GM18907 (cell line): ENCODE measurements around the gene NBAS.
"Not testable (repeated sequence)": the region's sequence is repeated elsewhere in the genome, so short reads cannot be mapped to it uniquely, and the experiment has no call there.

Experiments used
- ATAC-seq: cut with Tn5 transposase; IDR thresholded peaks from one replicate; pipeline ENCODE4 v1.9.1; 2021; ENCODE audit warnings: mild to moderate bottlenecking, moderate library complexity; ENCODE audit not compliant: unreplicated experiment

Gene NBAS

DNA sequence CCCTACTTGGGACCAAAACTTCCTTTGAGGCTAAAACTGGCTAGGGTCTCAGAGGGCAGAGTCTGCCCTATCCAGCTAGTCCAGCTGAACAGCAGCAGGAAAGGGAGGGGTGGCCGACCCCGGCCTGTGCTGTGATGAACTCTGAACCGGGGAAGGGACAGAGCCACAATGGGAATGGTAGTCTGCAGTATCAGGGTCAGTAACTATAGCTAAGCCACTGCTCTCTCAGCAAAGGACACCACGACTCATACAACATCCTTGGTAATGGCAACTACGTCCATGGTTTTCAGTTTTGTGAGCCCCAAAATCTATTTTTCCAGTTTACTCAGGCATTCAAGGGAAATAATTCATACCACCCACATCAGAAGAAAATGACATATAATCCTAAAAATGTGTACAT is 75.2 kb downstream of the NBAS start:
- no peak for ATAC-seq

DNA sequence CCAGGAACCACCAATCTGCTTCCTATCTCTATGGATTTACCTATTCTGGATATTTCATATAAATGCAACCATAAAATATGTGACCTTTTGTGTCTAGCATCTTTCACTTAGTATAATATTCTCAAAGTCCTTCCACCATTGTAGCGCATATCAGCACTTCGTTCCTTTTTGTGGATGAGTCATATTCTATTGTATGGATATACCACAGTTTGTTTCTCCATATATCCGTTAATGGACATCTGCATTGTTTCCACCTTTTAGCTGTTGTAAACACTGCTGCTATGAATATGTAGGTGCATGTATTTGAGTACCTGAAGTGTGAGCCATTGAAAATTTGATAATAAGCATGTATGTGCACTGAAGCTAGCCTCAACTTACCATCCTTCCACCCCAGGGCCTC is 80.1 kb downstream of the NBAS start:
- no peak for ATAC-seq

DNA sequence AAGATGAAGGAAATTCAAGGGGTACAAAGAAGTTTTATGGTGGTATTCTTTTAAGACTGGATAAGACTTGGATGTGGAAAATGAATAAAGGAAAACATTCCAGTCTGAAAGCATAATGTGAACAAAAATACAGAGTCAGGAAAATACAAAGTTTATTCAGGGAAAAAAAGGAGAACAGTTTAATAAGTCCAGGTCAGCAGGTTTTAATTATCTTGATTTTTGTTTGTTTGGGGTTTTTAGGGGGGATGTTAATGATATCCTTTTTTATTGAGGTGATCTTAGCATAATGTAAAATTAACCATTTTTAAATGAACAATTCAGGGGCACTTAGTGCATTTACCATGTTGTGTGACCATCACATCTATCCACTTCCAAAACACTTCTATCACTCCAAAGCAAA is 80.6 kb downstream of the NBAS start:
- no peak for ATAC-seq

DNA sequence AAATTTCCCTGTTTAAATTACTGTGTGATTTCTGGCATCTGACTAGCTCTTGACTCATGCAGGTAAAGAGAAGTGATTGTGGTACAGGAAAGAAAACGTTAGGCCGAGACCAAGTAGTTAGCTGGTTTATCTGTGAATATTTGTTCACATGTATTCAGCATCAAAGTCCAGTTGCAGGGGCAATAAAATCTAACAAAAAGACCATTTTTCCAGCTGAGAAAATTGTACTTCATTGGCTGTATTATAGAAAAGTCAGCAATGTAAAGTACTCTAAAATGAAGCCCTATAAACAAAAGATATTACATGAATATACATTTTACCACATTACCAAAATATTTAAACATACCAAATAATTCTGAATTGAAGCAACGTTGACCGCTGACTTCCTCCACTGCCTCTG is 88.3 kb downstream of the NBAS start:
- no peak for ATAC-seq

DNA sequence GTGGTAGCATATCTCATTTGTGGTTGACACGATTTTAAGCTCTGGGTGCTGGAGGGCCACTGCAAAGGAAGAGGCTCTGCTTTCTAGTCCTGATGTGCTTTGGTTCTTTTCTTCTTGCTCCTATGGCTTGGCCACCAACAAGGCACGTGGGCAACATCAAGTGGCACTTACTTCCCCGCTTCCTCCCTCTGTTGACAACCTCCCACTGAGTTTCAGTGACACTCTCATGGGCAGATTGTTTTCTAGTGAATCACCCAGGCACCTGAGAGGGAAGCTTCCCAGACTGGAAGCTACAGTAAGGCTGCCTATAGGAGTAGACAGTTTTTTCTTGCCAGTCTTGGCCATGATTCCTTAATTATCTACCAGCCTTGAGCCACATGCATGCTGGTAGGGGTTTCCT is 89.0 kb downstream of the NBAS start:
- no peak for ATAC-seq

DNA sequence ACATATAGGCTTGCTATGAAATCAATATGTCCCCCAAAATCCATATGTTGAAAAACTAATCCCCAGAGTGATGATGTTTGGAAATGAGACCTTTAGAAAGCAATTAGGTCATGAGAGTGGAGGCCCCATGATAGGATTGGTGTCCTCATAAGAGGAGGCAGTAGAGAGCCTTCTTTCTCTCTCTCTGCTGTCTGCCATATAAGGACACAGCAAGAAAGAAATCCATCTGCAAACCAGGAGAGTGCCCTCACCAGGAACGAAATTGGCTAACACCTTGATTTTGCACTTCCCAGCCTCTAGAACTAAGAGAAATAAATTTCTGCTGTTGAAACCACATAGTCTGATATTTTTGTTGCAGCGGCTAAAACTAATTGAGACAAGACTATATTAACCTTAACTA is 89.5 kb downstream of the NBAS start:
- no peak for ATAC-seq

DNA sequence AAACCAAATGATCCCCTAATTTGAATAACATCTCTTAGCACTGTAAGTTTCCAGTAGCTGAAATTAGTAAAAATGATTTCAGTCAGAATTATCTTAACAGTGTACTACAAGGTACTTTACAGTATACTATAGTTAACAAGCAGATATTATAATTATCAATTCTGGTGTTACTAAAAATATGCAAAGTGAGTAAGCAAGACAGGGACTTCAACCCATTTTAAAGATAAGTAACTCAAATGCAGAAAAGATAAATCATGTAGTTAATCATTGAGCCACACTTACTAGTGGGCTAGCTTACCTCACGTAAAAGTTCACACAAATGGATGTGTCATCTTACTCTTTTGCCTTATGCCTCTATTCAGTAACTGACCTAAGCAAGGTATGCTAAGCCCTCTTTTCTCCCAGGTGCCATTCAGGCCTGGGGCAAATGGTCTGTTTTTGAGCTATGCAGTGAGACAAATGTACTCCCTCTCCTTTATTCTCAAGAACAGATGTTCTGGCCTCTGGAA is 101.0 kb downstream of the NBAS start:
- ATAC-seq, result no peak

DNA sequence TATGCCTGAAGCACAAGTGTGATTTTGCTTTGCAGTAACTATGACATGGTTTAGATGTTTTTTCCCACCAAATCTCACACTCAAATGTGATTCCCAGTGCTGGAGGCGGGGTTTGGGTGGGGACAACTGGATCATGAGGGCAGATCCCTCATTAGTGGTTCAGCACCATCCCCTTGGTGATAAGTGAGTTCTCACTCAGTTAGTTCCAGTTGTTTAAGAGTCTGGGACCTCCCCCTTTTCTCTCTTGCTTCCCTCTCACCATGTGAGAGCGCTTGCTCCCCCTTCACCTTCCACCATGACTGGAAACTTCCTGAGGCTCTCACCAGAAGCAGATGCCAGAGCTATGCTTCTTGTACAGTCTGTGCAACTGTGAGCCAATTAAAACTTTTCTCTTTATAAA is 102.9 kb downstream of the NBAS start:
- no peak for ATAC-seq

DNA sequence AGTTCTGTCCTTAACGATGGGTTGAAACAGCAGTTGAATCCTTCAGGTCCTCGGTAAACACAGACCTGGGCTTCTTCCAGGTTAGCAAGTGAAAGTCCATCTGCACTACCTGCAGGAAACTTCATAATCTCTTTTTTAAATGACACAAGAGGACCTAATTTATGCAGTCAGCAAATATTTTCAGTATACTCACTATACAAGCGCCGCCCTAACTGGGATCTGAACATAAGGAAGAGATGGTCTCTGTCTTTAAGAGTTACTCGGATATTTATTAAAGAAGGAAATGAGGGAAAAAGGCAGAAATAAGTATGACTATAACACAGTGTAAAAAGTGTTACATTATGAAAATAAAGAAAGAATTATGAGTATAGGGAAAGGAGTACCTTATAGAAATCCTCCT is 103.3 kb downstream of the NBAS start:
- no peak for ATAC-seq

DNA sequence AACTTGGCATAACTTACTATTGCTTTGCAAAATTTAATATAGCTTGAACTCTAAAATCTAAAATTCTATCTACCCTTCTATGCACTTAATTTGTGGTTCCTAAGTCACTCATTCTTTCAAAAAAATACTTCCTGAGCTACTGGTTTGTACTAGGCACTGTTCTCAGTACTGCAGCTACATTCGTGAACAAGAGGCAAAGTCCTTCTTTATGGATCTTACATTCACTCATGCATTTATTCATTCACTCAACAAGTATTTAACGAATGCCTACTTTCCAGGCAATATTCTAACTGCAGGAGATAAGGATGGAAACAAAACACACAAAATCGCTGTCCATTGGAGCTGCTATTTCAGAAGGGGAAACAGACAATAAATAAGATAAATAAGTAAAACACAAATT is 104.8 kb downstream of the NBAS start:
- ATAC-seq, result no peak

DNA sequence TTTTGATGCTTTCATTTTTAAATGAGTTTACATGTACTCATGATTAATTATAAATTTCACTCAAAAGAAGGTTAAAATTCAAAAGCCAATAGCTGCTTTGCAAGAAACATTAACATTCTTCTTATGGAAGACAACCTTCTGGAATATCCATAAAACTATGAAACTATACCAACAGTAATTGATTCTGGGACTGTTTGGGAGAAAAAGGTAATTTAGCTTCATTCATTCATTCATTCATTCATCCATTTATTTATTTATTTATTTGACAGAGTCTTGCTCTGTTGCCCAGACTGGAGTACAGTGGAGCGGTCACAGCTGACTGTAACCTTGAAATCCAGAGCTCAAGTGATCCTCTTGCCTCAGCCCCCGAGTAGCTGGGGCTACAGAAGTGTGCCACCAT is 110.3 kb downstream of the NBAS start:
- no peak for ATAC-seq

DNA sequence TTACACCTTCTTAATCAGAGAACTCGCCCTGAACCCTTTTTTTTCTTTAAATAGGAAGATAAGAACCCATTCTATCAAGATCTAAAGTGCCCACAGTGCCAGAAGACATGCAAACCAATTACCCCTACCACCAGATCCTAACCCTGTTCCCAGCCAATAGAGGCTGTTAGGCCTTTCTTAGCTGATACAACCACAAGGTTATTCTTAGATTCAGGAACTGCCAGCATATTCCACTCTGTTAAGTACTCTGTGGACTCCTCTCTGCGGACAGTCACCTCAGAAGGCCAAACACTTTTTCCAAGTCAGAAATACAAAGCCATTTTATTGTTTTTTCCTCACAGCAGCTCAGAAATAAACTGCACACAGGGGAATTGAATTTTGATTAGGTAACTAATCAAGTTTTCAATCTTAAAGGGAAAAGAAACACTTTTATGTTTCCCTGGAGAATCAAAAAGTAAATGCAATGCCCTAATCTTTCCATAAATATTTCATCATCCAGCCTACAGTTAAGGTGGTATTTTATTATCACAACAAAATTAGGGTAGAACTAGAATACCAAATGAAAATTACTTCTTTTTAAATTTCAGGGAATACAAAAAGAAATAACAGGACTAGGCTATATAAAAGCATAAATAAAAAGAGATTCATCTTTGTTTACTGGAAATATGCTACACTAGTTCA is 111.4 kb downstream of the NBAS start:
- ATAC-seq, result no peak

DNA sequence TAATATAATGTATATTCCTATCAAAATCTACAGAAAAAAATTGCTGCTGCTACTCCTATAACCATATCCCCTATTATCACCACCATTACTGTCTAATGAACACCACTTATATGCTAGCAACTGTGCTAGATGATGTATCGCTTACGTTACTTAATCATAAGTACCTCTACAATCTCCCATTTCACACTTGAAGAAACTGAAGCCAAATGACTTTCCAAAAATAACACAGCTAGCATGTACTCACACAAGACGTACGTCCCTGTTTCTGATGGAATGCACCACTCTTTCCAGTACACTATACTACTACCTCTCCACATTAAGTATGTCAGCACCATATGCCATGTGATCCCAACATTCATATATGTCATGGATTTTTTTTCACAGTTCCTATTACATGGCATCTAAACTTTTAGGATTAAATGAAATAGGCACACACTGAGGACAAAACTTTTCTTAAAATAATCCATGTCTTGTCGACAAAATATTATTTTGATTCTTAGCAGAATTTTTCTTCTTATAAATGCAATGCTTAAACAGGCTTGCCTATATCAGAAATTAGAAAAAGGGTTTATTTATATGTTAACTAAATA is 112.8 kb downstream of the NBAS start:
- ATAC-seq, result no peak

DNA sequence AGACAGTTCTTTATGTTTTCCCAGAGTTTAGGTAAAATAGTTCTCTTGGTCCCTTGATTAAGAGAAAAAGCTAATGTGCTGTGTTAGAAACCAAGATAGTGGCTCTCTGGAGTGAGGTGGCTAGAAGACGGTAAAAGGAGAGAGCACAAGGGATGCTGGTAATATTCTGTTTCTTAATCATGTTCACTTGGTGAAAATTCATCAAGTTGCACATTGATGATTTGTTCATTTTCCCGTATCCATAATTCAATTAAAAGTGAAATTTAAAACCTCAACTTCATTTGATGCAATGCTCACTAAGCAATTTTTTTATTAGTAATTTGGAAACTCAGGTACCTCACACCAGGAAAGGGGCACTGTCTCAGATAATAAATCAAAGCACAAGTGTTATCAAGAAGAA is 113.8 kb downstream of the NBAS start:
- no peak for ATAC-seq

DNA sequence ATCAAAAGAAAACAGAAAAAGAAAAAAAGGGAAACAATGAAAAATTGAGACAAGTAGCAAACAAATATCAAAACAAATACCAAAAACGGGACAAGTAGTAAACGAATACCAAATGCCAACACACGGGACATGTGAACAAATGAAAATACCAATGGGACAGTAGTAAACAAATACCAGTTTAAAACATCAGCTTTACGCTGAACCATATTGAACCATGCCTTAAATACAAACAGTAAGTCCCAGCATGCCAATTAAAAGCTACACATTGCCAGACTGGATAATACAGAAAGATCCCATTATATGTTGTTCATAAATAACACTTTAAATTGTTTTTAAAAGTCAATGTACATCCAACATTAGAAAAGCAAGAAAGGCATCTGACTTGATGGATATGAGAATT is 114.2 kb downstream of the NBAS start:
- no peak for ATAC-seq

DNA sequence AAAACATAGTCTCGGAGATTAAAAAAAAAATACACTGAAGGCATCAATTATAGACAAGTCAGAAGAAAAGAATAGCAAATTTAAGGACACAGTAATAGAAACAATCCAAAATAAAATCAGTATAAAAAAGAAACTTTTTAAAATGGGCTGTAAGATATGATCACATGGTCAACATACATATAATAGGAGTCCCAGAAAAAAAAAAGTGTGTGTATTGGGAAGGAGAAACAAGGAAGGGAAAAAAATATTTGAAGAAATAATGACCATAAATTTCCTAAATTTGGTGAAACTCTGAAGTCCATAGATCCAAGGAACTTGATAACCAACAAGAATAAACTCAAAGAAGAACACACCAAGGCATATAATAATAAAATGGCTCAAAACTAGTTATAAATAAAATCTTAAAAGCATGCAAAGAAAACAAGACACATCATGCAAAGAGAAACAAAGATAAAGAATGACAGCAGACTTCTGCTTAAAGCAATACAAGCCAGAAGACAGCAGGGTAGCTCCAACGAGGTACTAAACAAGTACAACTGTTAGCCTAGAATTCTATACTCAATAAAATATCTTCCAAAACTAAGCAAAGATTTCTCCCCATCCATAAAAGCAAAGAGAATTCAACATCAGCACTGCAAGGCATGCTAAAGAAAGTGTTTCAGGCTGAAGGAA is 115.1 kb downstream of the NBAS start:
- no peak for ATAC-seq

DNA sequence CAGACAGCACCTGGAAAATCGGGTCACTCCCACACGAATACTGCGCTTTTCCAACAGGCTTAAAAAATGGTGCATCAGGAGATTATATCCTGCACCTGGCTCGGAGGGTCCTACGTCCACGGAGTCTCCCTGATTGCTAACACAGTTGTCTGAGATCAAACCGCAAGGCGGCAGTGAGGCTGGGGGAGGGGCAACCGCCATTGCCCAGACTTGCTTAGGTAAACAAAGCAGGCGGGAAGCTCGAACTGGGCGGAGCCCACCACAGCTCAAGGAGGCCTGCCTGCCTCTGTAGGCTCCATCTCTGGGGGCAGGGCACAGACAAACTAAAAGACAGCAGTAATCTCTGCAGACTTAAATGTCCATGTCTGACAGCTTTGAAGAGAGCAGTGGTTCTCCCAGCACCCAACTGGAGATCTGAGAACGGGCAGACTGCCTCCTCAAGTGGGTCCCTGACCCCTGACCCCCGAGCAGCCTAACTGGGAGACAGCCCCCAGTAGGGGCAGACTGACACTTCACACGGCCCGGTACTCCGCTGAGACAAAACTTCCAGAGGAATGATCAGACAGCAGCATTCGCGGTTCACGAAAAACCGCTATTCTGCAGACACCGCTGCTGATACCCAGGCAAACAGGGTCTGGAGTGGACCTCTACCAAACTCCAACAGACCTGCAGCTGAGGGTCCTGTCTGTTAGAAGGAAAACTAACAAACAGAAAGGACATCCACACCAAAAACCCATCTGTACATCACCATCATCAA is 121.2 kb downstream of the NBAS start:
- ATAC-seq, result not testable (repeated sequence)

DNA sequence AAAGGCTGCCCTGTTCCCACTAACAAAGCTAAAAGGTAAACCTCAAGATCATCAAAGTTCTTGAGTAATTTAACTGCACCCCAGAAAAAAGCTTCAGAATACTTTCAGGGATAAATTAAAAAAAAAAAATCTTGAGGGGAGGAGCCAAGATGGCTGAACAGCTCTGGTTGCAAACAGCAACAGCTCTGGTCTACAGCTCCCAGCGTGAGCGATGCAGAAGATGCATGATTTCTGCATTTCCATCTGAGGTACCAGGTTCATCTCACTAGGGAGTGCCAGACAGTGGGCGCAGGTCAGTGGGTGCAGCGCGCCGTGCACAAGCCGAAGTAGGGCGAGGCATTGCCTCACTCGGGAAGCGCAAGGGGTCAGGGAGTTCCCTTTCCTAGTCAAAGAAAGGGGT is 121.8 kb downstream of the NBAS start:
- not testable (repeated sequence) for ATAC-seq

DNA sequence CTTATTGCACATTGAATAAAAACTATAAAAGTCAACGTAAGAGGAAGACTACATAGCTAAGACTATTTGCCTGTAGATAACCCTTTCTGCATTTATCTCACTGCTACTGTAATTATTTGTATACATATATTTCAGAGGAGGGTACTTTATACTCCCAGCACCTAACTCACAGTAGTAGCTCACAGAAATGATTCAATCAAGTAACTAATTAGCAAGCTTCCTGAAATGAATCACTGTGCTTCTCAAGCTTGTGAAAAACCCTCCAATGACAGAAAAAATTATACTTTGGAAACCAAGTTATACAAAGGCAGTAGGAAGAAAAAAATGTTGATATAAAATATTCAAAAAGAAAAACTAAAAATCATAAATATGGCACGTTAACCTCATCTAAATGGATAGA is 124.9 kb downstream of the NBAS start:
- ATAC-seq, result no peak

DNA sequence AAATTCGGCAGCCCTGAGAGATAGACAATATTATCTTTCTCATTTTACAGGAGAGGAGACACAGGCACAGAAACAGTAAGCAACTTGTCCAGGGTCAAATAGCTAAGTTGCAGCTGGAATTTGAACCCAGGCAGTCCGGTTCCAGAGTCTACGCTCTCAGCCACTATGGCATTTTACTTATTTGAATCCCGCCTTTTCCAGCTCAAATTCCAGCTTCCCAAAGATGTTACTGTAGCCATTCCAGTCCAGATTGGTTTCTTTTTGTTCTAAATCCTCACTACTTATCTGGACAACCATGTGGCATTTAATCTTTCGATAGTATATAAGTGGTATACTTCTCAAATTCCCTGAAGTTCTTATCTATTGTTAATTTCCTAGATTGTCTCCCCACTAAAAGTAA is 125.7 kb downstream of the NBAS start:
- no peak for ATAC-seq

DNA sequence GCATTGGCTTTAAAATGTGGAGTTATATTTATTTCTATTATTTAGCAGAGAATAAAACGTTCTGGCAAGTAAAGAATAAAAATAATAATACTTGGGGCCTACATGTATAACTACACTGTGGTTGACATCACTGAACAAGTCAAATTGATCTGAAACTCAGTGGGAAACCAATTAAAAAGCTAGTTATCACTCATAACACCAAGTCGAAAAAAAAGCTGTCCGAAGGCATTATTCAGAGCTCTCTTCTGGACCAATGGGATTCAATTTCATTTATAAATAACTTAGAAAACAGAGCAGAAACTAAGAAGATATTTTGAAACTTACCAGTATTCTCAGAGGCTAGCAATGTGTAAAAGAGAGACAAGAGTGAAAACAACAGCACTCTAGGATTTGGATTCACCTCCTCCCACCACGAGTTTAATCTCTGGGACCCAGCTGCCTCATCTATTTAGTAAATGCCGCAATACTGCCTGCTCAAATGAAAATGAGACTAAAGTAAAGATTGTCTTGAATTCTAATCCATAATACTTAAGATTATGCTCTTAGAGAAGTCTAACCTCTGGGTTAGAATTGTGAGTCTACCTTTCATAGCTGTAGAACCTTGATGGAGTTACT is 128.4 kb downstream of the NBAS start:
- ATAC-seq, result no peak
